PC-9 (cell line): Measurements from ENCODE around the gene SLC7A8. TPM values are rescaled to one million over a fixed set of nuclear protein-coding genes. Genes with fewer than 3 reads are reported as not detected.

Source experiments
- BruUV-seq: library from RNA; stranded (reverse); fragments of 400-500 nt; replicated peaks from 2 replicates; lab custom pipeline; 2021; lab: Mats Ljungman, UMichigan
- CTCF ChIA-PET: fragments of 300-600 bp; sonication (Branson Sonifier 250); formaldehyde crosslinking; loops from one replicate; lab custom pipeline; 2022; ENCODE audit warnings: antibody characterized with exemption; lab: Charles Lee
- POLR2A ChIA-PET: fragments of 300-600 bp; sonication (Branson Sonifier 250); formaldehyde crosslinking; loops from one replicate; lab custom pipeline; 2022; ENCODE audit warnings: antibody characterized with exemption; ENCODE audit not compliant: unreplicated experiment; lab: Charles Lee
- DNase-seq, 2 experiments: peaks; one replicate each; pipeline versions ENCODE4 v3.0.0 to v3.0.0-alpha.2; 2015 to 2022; ENCODE audit warnings: mixed read lengths in 1 of 2
- H2AFZ ChIP-seq: fragments of 200-600 bp; sonication (generic); 2 replicates; pipeline ENCODE4 v1.8.1; 2017; ENCODE audit warnings: antibody characterized with exemption
- H3F3A ChIP-seq: fragments of 200-600 bp; sonication (generic); 2 replicates; pipeline ENCODE4 v1.8.1; 2017; ENCODE audit warnings: antibody characterized with exemption, mild to moderate bottlenecking, low read depth; ENCODE audit not compliant: insufficient read depth
- H3K27ac ChIP-seq: fragments of 200-600 bp; sonication (generic); 2 replicates; pipeline ENCODE4 v1.6.1; 2016; ENCODE audit warnings: mixed run types
- H3K27me3 ChIP-seq: fragments of 200-600 bp; sonication (generic); 2 replicates; pipeline ENCODE4 v1.6.1; 2016; ENCODE audit warnings: low read depth, mixed run types; ENCODE audit not compliant: insufficient read depth
- H3K36me3 ChIP-seq: fragments of 200-600 bp; sonication (generic); 2 replicates; pipeline ENCODE4 v1.6.1; 2016; ENCODE audit warnings: low read depth, mixed run types
- H3K4me1 ChIP-seq: fragments of 200-600 bp; sonication (generic); replicated peaks from 2 replicates; pipeline ENCODE4 v1.6.1; 2016; ENCODE audit warnings: mixed run types; ENCODE audit not compliant: insufficient read depth
- H3K4me2 ChIP-seq: fragments of 200-600 bp; sonication (generic); 2 replicates; pipeline ENCODE4 v1.6.1; 2017; ENCODE audit warnings: mixed run types
- H3K4me3 ChIP-seq: fragments of 200-600 bp; sonication (generic); 2 replicates; pipeline ENCODE4 v1.6.1; 2016; ENCODE audit warnings: mixed run types
- H3K79me2 ChIP-seq: fragments of 200-600 bp; sonication (generic); 2 replicates; pipeline ENCODE4 v1.6.1; 2017; ENCODE audit warnings: low read depth, mixed run types
- H3K9me2 ChIP-seq: fragments of 200-600 bp; sonication (generic); 2 replicates; pipeline ENCODE4 v1.8.1; 2017; ENCODE audit warnings: mild to moderate bottlenecking; ENCODE audit not compliant: insufficient read depth
- H3K9me3 ChIP-seq: fragments of 200-600 bp; sonication (generic); 2 replicates; pipeline ENCODE4 v1.8.1; 2016; ENCODE audit warnings: low read depth; ENCODE audit not compliant: insufficient read depth
- H4K20me1 ChIP-seq: fragments of 200-600 bp; sonication (generic); 2 replicates; pipeline ENCODE4 v1.8.1; 2017; ENCODE audit not compliant: insufficient read depth
- EZH2 ChIP-seq: fragments of 200-600 bp; sonication (generic); IDR thresholded peaks from 2 replicates; pipeline ENCODE4 v1.8.0; 2017; ENCODE audit warnings: antibody characterized with exemption, low read depth
- intact Hi-C: fragments of 100-400 bp; cut with micrococcal nuclease; formaldehyde crosslinking; loops from one replicate; pipeline ENCODE4 v1.10.0; 2022; ENCODE audit not compliant: unreplicated experiment
- total RNA-seq: library from RNA; stranded (reverse); gene quantifications from 2 replicates; pipeline ENCODE4 v1.2.3, GENCODE V29; 2021
- TF ChIP-seq, protein P1 (sequence below): fragments of 200-600 bp; sonication (generic); conservative IDR thresholded peaks from 2 replicates; pipeline ENCODE4 v1.6.1; 2017; ENCODE audit warnings: mixed run types, antibody characterized with exemption, mild to moderate bottlenecking, moderate library complexity

The SLC7A8 gene
- total RNA-seq, 1 experiment from 2014 or later, result 3.6 TPM

DNA sequence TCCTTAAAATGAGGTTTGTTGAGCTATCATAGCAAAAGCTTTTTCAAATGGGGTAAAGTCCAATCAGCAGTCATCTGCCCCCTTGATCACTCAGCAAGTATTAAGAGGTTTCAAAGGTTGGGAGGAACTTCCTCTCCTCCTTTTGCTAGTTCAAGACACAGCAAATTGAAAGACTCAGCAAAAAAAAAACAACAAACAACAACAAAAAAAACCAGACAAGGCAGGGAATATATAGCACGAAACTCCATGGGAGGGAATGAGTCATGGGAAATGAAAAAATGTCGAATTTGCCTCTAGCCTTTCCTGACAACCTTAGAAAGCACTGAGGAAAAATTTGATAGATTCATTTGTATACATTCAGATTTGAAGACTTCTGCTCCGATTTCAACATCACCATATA is 1.6 kb upstream of the SLC7A8 start:
- Histone ChIP-seq H3K4me2 (peak overlapping the region; percentile 40), H3F3A (no peaks in the 10 kb centered on the region), H4K20me1 (no peaks in the 10 kb centered on the region), H3K9me3 (no peaks in the 10 kb centered on the region), H3K79me2 (no peaks in the 10 kb centered on the region), H3K27ac (0 out of 2 replicates have a peak overlapping the region, but pooled peaks have one; percentile 14), H3K36me3 (no peaks in the 10 kb centered on the region), H2AFZ (no peak overlapping the region), H3K4me3 (no peak overlapping the region), H3K27me3 (no peaks in the 10 kb centered on the region), H3K4me1 (peaks cover 10% of the 10 kb centered on the region), H3K9me2 (no peaks in the 10 kb centered on the region)
- TF ChIP-seq, protein P1, sequence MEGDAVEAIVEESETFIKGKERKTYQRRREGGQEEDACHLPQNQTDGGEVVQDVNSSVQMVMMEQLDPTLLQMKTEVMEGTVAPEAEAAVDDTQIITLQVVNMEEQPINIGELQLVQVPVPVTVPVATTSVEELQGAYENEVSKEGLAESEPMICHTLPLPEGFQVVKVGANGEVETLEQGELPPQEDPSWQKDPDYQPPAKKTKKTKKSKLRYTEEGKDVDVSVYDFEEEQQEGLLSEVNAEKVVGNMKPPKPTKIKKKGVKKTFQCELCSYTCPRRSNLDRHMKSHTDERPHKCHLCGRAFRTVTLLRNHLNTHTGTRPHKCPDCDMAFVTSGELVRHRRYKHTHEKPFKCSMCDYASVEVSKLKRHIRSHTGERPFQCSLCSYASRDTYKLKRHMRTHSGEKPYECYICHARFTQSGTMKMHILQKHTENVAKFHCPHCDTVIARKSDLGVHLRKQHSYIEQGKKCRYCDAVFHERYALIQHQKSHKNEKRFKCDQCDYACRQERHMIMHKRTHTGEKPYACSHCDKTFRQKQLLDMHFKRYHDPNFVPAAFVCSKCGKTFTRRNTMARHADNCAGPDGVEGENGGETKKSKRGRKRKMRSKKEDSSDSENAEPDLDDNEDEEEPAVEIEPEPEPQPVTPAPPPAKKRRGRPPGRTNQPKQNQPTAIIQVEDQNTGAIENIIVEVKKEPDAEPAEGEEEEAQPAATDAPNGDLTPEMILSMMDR, result no peak
- intact Hi-C loops, result loop anchor here (5.0 kb wide), 1 partner anchor 112 kb away; no protein-coding TSS in a partner anchor
- ChIA-PET CTCF (interaction anchor here (0.7 to 2.6 kb wide), 3 partner anchors 64 to 639 kb away, joined by 3 to 9 read pairs (median 5); no protein-coding TSS in a partner anchor), POLR2A (interaction anchor here (0.6 to 0.7 kb wide), 2 partner anchors 38 to 89 kb away, joined by 5 read pairs; no protein-coding TSS in a partner anchor)
- DNase-seq, result peak in 1 of 2 experiments; percentile 56
- BruUV-seq, result no TSS peak

DNA sequence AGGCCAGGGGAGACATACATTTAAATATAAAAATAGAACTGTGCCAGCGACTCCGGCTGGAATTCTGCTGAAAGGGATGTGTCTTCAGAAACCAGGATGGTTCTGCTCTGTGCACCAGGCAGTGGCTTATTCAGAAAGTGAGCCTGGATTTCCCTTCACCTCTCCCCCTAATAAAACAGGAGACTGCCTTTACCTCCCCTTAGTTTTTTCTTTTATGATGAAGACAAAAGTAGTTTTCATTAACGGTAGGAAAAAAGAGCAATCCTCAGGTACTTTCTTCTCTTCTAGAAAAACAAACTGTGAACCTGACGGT is 346 bp downstream of the SLC7A8 start:
- Histone ChIP-seq H3K9me3 (no peaks in the 10 kb centered on the region), H3K36me3 (no peaks in the 10 kb centered on the region), H3K27me3 (no peaks in the 10 kb centered on the region), H4K20me1 (no peaks in the 10 kb centered on the region), H3K4me1 (peaks cover 15% of the 10 kb centered on the region), H3F3A (no peaks in the 10 kb centered on the region), H3K4me2 (peak overlapping the region; percentile 77), H2AFZ (no peak overlapping the region; the same call in 1 of the 2 replicates), H3K4me3 (peak overlapping the region; percentile 54; the same call in 1 of the 2 replicates), H3K79me2 (no peaks in the 10 kb centered on the region), H3K9me2 (no peaks in the 10 kb centered on the region), H3K27ac (no peak overlapping the region)
- POLR2A ChIA-PET, result no interaction called here
- BruUV-seq, result no TSS peak
- intact Hi-C loops, result no loop called here
- CTCF ChIA-PET, result interaction anchor here (0.7 to 2.1 kb wide), 2 partner anchors 62 to 673 kb away, joined by 12 to 13 read pairs; no protein-coding TSS in a partner anchor
- no peak for TF ChIP-seq EZH2
- TF ChIP-seq, protein P1, result no peak
- no peak for DNase-seq

DNA sequence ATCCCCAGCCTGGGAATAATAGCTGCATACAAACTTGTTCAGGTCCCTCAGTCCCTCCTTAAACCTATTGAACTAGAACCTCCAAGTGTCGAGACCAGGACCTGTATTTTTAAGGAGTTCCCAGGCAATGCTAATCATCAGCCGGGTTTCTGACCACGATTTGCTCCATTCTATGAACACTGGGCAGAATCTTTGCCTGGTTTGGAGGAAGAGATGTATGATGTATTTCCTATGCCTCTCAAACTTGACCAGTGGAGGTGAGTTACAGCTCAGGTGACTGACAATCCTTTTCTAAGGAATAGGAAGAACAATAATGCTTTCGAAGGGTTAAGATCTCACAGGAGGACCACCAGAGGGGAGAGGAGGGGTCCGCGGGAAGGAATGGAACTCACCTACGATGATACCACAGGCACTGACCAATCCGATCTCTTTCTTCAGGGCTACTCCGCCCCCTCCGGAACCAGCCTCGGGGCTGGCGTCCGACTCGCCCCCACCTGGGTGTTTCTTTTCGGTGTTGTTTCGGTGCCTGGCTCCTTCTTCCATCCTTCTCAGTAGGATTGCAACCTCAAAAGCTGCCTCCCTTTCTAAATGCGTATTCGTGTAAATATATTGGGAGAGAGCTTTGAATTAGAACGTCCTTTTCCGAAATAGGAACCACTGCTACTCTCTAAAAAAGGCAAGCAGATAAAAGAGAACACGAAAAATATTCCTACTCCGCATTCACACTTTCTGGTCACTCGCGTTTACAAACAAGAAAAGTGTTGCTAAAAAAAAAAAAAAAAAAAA is 895 bp downstream of the SLC7A8 start:
- intact Hi-C loops, result no loop called here
- peak overlapping the region; percentile 54 for H3K4me3 ChIP-seq
- H3K4me2 ChIP-seq, result peak overlapping the region; percentile 77
- H2AFZ ChIP-seq, result peak overlapping the region; percentile 74
- ChIA-PET POLR2A (interaction anchor here (0.6 kb wide), 2 partner anchors 363 to 401 kb away, joined by 4 to 7 read pairs; no protein-coding TSS in a partner anchor), CTCF (interaction anchor here (0.6 to 2.1 kb wide), 2 partner anchors 56 to 61 kb away, joined by 3 to 13 read pairs; no protein-coding TSS in a partner anchor)
- H3K9me2 ChIP-seq, result no peaks in the 10 kb centered on the region
- H4K20me1 ChIP-seq, result no peaks in the 10 kb centered on the region
- no peaks in the 10 kb centered on the region for H3K9me3 ChIP-seq
- no peaks in the 10 kb centered on the region for H3K79me2 ChIP-seq
- H3K27ac ChIP-seq, result no peak overlapping the region
- no peaks in the 10 kb centered on the region for H3F3A ChIP-seq
- no peak for TF ChIP-seq EZH2
- TF ChIP-seq, protein P1, result no peak
- DNase-seq, result peak in 1 of 2 experiments; percentile 15
- no peaks in the 10 kb centered on the region for H3K27me3 ChIP-seq
- H3K36me3 ChIP-seq, result no peaks in the 10 kb centered on the region
- H3K4me1 ChIP-seq, result peaks cover 15% of the 10 kb centered on the region
- BruUV-seq, result no TSS peak
